ENCODE data around the gene ULK1. TPM values are rescaled to one million over a fixed set of nuclear protein-coding genes. Genes with fewer than 3 reads are reported as not detected.

ULK1 gene
- total RNA-seq, 1 donor from 2014 or later, result 69.3 TPM

- H3K36me3 Mint-ChIP-seq (ENCODE audit: low read depth), result no peaks in the 10 kb centered on the region
- H3K9me3 Mint-ChIP-seq, result no peaks in the 10 kb centered on the region
- TF ChIP-seq CTCF (conservative IDR thresholded peaks at IDR 0.05), result no peak
- no peak overlapping the region for H3K27ac Mint-ChIP-seq (ENCODE audit: unreplicated experiment)
- no peaks in the 10 kb centered on the region for H3K4me1 Mint-ChIP-seq
- H3K27me3 Mint-ChIP-seq (ENCODE audit: low read depth), result no peaks in the 10 kb centered on the region
- no peak overlapping the region for H3K4me3 Mint-ChIP-seq
- DNase-seq (ENCODE audit: low read depth, low spot score), result no peak
Observed at GRCh38 chr12:131920902-131921840, 26.7 kb downstream of the ULK1 start.

GRCh38 chr12:131921866-131922769 is 27.7 kb downstream of the ULK1 start:
- no peaks in the 10 kb centered on the region for H3K36me3 Mint-ChIP-seq (ENCODE audit: low read depth)
- no peak for DNase-seq (ENCODE audit: low read depth, low spot score)
- peak overlapping the region; percentile 49 for H3K4me3 Mint-ChIP-seq
- no peaks in the 10 kb centered on the region for H3K4me1 Mint-ChIP-seq
- no peaks in the 10 kb centered on the region for H3K27me3 Mint-ChIP-seq (ENCODE audit: low read depth)
- no peaks in the 10 kb centered on the region for H3K9me3 Mint-ChIP-seq
- no peak overlapping the region for H3K27ac Mint-ChIP-seq (ENCODE audit: unreplicated experiment)
- TF ChIP-seq CTCF (conservative IDR thresholded peaks at IDR 0.05), result no peak

- Mint-ChIP-seq H3K27ac (ENCODE audit: unreplicated experiment) (no peak overlapping the region), H3K4me1 (no peaks in the 10 kb centered on the region), H3K4me3 (no peak overlapping the region), H3K36me3 (ENCODE audit: low read depth) (peaks cover under 1% of the 10 kb centered on the region), H3K9me3 (no peaks in the 10 kb centered on the region), H3K27me3 (ENCODE audit: low read depth) (no peaks in the 10 kb centered on the region)
- no peak for TF ChIP-seq CTCF (conservative IDR thresholded peaks at IDR 0.05)
- no peak for DNase-seq (ENCODE audit: low read depth, low spot score)
Observed at GRCh38 chr12:131922772-131923171, 28.4 kb downstream of the ULK1 start.

- H3K36me3 Mint-ChIP-seq (ENCODE audit: low read depth), result peaks cover 2% of the 10 kb centered on the region
- H3K4me1 Mint-ChIP-seq, result no peaks in the 10 kb centered on the region
- H3K4me3 Mint-ChIP-seq, result no peak overlapping the region
- H3K27ac Mint-ChIP-seq (ENCODE audit: unreplicated experiment), result no peak overlapping the region
- no peak for DNase-seq (ENCODE audit: low read depth, low spot score)
- H3K27me3 Mint-ChIP-seq (ENCODE audit: low read depth), result no peaks in the 10 kb centered on the region
- no peak for TF ChIP-seq CTCF (conservative IDR thresholded peaks at IDR 0.05)
- H3K9me3 Mint-ChIP-seq, result no peaks in the 10 kb centered on the region
Observed at GRCh38 chr12:131923260-131923659, 28.8 kb downstream of the ULK1 start.
